Upper lobe of left lung (tissue), 6 donors: ENCODE measurements around the gene LRRK1. TPM values are rescaled to one million over a fixed set of nuclear protein-coding genes. Genes with fewer than 3 reads are reported as not detected.

Experiments
- ATAC-seq, 2 donors: fragments of 200-7000 bp; cut with Tn5 transposase; one replicate each; pipeline ENCODE4 v1.9.1; 2022; ENCODE audit warnings: mild to moderate bottlenecking in 2 of 2, moderate library complexity in 2 of 2; ENCODE audit not compliant: low FRiP score in 2 of 2
- DNase-seq, 2 donors: peaks; one replicate each; pipeline ENCODE4 v3.0.0-alpha.2; 2019 to 2020
- H3K27ac ChIP-seq, 4 donors: fragments of 200-600 bp; sonication (generic); one replicate each; pipeline ENCODE4 v1.5.1; 2016 to 2019
- H3K27me3 ChIP-seq, 4 donors: fragments of 200-600 bp; sonication (generic); one replicate each; pipeline ENCODE4 v1.5.1; 2017 to 2019
- H3K36me3 ChIP-seq, 4 donors: fragments of 200-600 bp; sonication (generic); one replicate each; pipeline ENCODE4 v1.5.1; 2016 to 2019
- H3K4me1 ChIP-seq, 4 donors: fragments of 200-600 bp; sonication (generic); one replicate each; pipeline ENCODE4 v1.5.1; 2018 to 2019
- H3K4me3 ChIP-seq, 4 donors: fragments of 200-600 bp; sonication (generic); one replicate each; pipeline ENCODE4 v1.5.1; 2017 to 2019; ENCODE audit warnings: mild to moderate bottlenecking in 2 of 4, moderate library complexity in 1 of 4
- H3K9me3 ChIP-seq, 4 donors: fragments of 200-600 bp; sonication (generic); one replicate each; pipeline ENCODE4 v1.5.1; 2018 to 2019
- CTCF ChIP-seq, 6 experiments: fragments of 450-650 bp in 4 of 6; fragments of 200-600 bp in 2 of 6; sonication (generic) in 2 of 6; IDR thresholded peaks; one replicate each; pipeline ENCODE4 v1.5.1; 2016 to 2019; ENCODE audit warnings: antibody characterized with exemption in 6 of 6
- EP300 ChIP-seq, 4 donors: sonication (generic); formaldehyde crosslinking; IDR thresholded peaks; one replicate each; pipeline ENCODE4 v1.5.1; 2017; ENCODE audit warnings: antibody characterized with exemption in 4 of 4, control low read depth in 2 of 4
- POLR2A ChIP-seq, 4 donors: fragments of 450-650 bp; IDR thresholded peaks; one replicate each; pipeline ENCODE4 v1.5.1; 2016 to 2017; ENCODE audit warnings: antibody characterized with exemption in 4 of 4, mild to moderate bottlenecking in 2 of 4
- POLR2AphosphoS5 ChIP-seq, 2 donors: sonication (generic); formaldehyde crosslinking; IDR thresholded peaks; one replicate each; pipeline ENCODE4 v1.5.1; 2017; ENCODE audit warnings: antibody characterized with exemption in 2 of 2
- WGBS, 2 donors: methylation state at CpG; one replicate each; pipeline ENCODE4 v1.1.5; 2017 to 2018; 5-methylcytosine and 5-hydroxymethylcytosine counted together
- total RNA-seq, 6 donors: library from RNA; depleted of rRNA in 4 of 6; stranded (reverse); fragments of >200 nt in 4 of 6; gene quantifications; one replicate each; pipeline versions ENCODE4 v1.1.0 to v1.2.1, GENCODE V29; 2016 to 2021
- donor health status: DM: no; HTN: no; CAD: no; lungs with moderate emphysema.
- donor health status: DM: no; HTN: yes; CAD: no; lungs with severe emphysema.

LRRK1 gene
- total RNA-seq, 6 donors from 2014 or later: 15.0 to 47.1 (median 31.2) TPM

GRCh38 chr15:101018016-101018415, 98.9 kb downstream of the LRRK1 start:
- no peaks in the 10 kb centered on the region for H3K9me3 ChIP-seq
- no peaks in the 10 kb centered on the region for H3K27me3 ChIP-seq
- TF ChIP-seq POLR2AphosphoS5 (IDR thresholded peaks at IDR 0.05) (no peak), CTCF (IDR thresholded peaks at IDR 0.05) (no peak), POLR2A (IDR thresholded peaks at IDR 0.05) (no peak), EP300 (IDR thresholded peaks at IDR 0.05) (no peak)
- H3K4me3 ChIP-seq: no peak overlapping the region
- H3K36me3 ChIP-seq: peaks cover 0 to 23% (median 0%) of the 10 kb centered on the region in 4 donors
- peaks cover 6 to 25% (median 14%) of the 10 kb centered on the region in 4 donors for H3K4me1 ChIP-seq
- 17 to 19% methylated on average over 1 of the region's 1 CpG for WGBS, 2 donors
- H3K27ac ChIP-seq: peak overlapping the region in 2 of 4 donors; percentile 10 to 35
- ATAC-seq: no peak
- no peak for DNase-seq

DNA sequence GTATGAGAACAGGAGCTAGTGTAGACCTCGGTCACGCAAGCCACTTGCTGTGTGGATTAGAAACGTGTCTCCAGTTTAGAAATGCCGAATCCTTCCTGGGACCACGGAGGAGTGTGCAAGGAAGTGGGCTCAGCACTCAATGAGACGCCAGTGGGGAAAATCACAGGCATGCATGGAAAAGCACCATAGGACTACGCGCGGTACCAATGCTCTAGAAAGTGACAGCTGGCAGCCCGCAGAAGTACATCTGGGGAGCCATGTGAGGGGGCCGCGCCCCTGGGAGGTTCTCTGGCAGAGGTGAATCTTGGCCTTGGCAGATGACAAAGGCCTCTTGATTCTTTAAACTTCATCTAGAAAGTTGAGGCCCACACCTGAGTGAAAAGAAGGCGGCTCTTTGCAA, 99.3 kb downstream of the LRRK1 start:
- H3K9me3 ChIP-seq: no peaks in the 10 kb centered on the region
- 80 to 89% methylated on average over 13 of the region's 13 CpGs for whole genome bisulfite sequencing, 2 donors
- TF ChIP-seq CTCF (IDR thresholded peaks at IDR 0.05) (no peak), POLR2A (IDR thresholded peaks at IDR 0.05) (no peak), EP300 (IDR thresholded peaks at IDR 0.05) (no peak)
- ATAC-seq (no peak), DNase-seq (no peak)
- H3K27me3 ChIP-seq: no peaks in the 10 kb centered on the region
- H3K4me1 ChIP-seq: peaks cover 6 to 29% (median 14%) of the 10 kb centered on the region in 4 donors
- H3K27ac ChIP-seq: peak overlapping the region in 2 of 4 donors; percentile 10 to 35
- peaks cover 0 to 23% (median 0%) of the 10 kb centered on the region in 4 donors for H3K36me3 ChIP-seq
- H3K4me3 ChIP-seq: no peak overlapping the region

DNA sequence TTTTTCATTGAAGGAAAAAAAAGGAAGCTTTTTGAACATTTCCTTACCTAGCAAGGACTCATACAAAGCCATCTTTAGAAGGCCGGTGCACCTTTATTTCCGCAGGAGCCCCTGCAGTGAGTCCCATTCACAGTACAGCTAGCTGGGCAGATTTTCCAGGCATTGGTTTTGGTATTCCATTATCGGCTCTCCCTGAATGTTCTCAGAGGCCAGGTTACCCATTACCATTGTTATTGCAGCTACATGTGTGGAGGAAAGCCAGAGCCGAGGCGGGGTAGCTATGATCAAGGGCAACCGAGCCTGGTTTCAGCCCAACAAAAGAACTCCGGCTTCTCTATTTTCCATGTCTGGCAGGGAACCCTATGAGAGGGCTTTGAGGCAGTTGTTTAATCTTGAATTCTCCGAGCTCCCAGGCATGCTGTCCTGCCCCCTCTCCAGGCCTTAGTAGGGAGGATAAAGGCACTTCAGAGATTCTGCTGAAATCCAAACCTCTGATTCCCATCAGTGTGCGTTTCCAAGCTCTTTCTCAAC, 100.3 kb downstream of the LRRK1 start:
- TF ChIP-seq POLR2A (IDR thresholded peaks at IDR 0.05) (no peak), CTCF (IDR thresholded peaks at IDR 0.05) (no peak), EP300 (IDR thresholded peaks at IDR 0.05) (no peak), POLR2AphosphoS5 (IDR thresholded peaks at IDR 0.05) (no peak)
- 93 to 94% methylated on average over 9 of the region's 9 CpGs for WGBS, 2 donors
- no peaks in the 10 kb centered on the region for H3K9me3 ChIP-seq
- peaks cover 0 to 17% (median 0%) of the 10 kb centered on the region in 4 donors for H3K36me3 ChIP-seq
- no peak for DNase-seq
- H3K4me3 ChIP-seq: no peak overlapping the region
- no peaks in the 10 kb centered on the region for H3K27me3 ChIP-seq
- ATAC-seq: no peak
- no peak overlapping the region for H3K27ac ChIP-seq
- peaks cover 12 to 34% (median 16%) of the 10 kb centered on the region in 4 donors for H3K4me1 ChIP-seq

DNA sequence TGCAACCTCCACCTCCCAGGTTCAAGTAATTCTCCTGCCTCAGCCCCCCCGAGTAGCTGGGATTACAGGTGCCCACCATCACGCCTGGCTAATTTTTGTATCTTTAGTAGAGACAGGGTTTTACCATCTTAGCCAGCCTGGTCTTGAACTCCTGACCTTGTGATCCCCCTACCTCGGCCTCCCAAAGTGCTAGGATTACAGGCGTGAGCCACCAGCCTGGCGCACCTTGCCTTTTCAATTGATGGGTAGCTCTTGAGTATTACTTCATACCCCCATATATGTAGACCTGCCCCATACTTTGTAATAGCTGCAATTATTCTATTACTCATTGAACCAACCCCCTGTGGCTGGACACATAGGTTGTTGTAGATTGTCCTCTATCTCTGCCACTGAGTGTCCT, 101.3 kb downstream of the LRRK1 start:
- TF ChIP-seq CTCF (IDR thresholded peaks at IDR 0.05): no peak
- no peak for TF ChIP-seq POLR2A (IDR thresholded peaks at IDR 0.05)
- TF ChIP-seq POLR2AphosphoS5 (IDR thresholded peaks at IDR 0.05): no peak
- TF ChIP-seq EP300 (IDR thresholded peaks at IDR 0.05): no peak
- WGBS, 2 donors: 96 to 98% methylated on average over 5 of the region's 5 CpGs
- no peak overlapping the region for H3K4me3 ChIP-seq
- H3K36me3 ChIP-seq: peaks cover 0 to 11% (median 0%) of the 10 kb centered on the region in 4 donors
- H3K4me1 ChIP-seq: peaks cover 13 to 30% (median 16%) of the 10 kb centered on the region in 4 donors
- H3K9me3 ChIP-seq: no peaks in the 10 kb centered on the region
- no peaks in the 10 kb centered on the region for H3K27me3 ChIP-seq
- ATAC-seq: no peak
- DNase-seq: no peak
- no peak overlapping the region for H3K27ac ChIP-seq

- Histone ChIP-seq H3K4me1 (peaks cover 13 to 27% (median 16%) of the 10 kb centered on the region in 4 donors), H3K36me3 (peaks cover 0 to 9% (median 0%) of the 10 kb centered on the region in 4 donors), H3K9me3 (no peaks in the 10 kb centered on the region), H3K27ac (no peak overlapping the region), H3K4me3 (no peak overlapping the region), H3K27me3 (no peaks in the 10 kb centered on the region)
- TF ChIP-seq CTCF (IDR thresholded peaks at IDR 0.05): no peak
- no peak for TF ChIP-seq POLR2A (IDR thresholded peaks at IDR 0.05)
- no peak for TF ChIP-seq POLR2AphosphoS5 (IDR thresholded peaks at IDR 0.05)
- TF ChIP-seq EP300 (IDR thresholded peaks at IDR 0.05): no peak
- WGBS, 2 donors: 83 to 87% methylated on average over 10 of the region's 10 CpGs
- DNase-seq (no peak), ATAC-seq (no peak)
These were observed 101.8 kb downstream of the LRRK1 start for GRCh38 chr15:101020945-101021344.
